ENCODE results near the gene GALNT2.

- TF ChIP-seq RAD21 (IDR thresholded peaks at IDR 0.05; ENCODE audit: low read length): no peak
- TF ChIP-seq, protein P1, sequence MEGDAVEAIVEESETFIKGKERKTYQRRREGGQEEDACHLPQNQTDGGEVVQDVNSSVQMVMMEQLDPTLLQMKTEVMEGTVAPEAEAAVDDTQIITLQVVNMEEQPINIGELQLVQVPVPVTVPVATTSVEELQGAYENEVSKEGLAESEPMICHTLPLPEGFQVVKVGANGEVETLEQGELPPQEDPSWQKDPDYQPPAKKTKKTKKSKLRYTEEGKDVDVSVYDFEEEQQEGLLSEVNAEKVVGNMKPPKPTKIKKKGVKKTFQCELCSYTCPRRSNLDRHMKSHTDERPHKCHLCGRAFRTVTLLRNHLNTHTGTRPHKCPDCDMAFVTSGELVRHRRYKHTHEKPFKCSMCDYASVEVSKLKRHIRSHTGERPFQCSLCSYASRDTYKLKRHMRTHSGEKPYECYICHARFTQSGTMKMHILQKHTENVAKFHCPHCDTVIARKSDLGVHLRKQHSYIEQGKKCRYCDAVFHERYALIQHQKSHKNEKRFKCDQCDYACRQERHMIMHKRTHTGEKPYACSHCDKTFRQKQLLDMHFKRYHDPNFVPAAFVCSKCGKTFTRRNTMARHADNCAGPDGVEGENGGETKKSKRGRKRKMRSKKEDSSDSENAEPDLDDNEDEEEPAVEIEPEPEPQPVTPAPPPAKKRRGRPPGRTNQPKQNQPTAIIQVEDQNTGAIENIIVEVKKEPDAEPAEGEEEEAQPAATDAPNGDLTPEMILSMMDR (conservative IDR thresholded peaks at IDR 0.05; ENCODE audit: low read depth, low read length): no peak
- no peak for TF ChIP-seq RFX5 (IDR thresholded peaks at IDR 0.05; ENCODE audit: low read depth, low read length)
These were observed 138.7 kb downstream of the GALNT2 start for GRCh38 chr1:230205719-230206198.

All from IMR-90 (cell line).